Left forelimb (tissue), 1 donor: ENCODE results near the gene KLF15.

ENCODE experiments used
- DNase-seq: peaks from one replicate; pipeline ENCODE4 v3.0.0-alpha.2; 2018; ENCODE audit warnings: low spot score

KLF15 gene

GRCh38 chr3:126360714-126361060, 3.5 kb upstream of the KLF15 start:
- DNase-seq: no peak

GRCh38 chr3:126360046-126360713, 3.0 kb upstream of the KLF15 start:
- DNase-seq: no peak

DNA sequence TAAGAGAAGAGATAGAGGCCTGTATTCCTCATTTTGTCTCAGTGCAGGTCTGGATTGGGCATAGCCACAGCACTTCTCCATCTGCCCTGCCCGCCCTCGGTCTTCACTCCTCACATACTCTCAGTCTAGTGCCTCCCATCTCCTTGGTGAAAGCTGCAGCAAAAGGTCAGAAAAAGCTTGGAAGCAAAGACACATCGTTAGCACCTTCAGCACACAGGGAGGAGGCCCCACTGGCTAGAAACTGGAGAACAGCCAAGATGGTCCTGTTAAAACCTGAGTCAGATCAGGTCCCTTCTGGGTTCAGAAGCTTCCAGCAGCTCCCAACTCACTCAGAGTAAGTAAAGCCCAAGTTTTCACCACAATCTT, 1.6 kb upstream of the KLF15 start:
- DNase-seq: no peak

GRCh38 chr3:126358038-126358815, 1.0 kb upstream of the KLF15 start:
- no peak for DNase-seq

DNA sequence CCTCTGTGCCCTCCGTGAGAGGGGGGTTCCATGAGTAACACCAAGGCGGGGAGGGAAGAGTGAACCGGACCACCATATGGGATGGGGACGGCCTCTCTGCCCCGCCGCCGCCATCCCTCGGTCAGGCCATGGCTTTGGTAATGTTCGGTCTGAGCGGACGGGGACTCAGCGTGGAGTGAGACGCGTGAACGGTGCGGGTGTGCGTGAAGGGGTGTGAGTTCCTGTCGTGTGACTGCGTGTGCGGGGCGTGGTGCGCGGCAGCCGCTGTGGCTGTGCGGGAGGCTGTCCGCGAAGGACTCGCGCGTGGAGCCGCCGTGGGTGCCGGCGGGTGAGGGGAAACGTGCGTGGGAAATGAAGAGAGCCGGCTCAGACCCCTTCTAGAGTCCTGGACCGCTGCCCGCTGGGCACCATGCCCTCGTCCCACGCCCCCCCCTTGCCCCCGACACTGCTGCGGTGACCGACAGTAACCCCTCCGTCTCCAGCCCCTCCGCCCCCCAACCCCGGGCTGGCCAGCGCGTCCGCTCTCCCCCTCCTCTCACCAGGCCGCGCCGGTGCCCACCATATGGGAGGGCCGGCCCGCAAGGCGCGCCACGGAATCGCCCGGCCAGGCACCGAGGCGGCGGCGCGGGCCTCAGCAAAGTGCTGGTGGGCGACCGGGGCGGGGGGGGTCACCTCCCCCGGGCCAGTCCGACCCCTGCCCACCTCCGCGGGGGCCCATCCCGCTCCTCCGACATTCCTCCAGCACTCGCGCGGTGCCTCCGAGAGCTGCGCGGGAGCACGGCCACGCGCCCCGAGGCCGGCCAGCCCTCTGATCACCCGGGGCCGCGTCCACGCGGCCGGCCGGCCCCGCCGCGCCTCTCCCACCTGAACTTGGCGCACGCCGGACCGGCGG, 589 bp downstream of the KLF15 start:
- no peak for DNase-seq

DNA sequence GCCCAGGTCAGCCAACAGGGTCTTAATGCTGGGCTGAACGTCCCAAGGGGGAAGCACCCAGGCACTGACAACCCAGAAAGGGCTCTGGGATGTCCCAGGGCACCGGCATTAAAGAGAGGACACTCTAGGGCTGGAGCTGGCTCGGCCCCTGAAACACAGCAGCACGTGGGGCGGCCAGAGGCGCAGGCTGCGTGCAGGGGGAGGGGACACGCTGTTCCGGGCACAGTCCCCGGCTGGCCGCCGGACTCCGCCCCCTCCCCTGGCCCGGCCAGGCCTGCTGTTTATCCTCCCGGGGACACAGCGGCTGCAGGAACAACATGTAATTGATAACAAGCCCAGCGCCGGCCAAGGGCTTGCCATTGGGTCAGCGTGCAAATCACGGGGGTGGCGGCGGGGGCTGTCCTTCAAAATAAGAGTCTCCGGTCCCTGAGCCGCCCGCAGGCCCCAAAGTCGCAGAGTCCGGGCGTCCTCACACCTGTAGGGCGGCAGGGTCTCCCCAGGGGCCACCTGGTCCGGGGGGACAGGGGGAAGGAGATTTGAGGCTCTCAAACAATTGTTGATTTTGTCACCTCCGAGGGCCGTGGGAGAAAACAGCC, 1.3 kb downstream of the KLF15 start:
- peak; percentile 87 for DNase-seq

GRCh38 chr3:126355251-126355650, 2.0 kb downstream of the KLF15 start:
- no peak for DNase-seq

DNA sequence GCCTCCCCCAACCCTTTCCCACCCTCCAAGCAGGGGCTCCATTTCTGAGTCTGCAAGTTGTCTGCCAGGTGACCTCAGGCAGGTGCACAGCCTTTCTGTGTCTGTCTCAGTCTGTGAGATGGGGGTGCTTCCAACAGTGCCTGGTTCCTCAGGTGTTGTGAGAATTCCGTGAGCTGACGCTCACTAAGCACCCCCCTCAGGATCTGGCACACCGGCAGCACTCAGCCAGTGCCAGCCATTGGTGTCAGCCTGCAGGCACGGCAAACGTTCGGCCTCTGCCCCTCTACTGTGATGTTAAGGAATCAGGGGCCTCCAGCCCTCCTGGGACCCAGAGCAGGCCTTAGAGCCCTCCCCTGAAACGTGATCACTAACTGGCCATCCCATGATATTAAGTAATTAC, 2.4 kb downstream of the KLF15 start:
- DNase-seq: no peak

- no peak for DNase-seq
Observed at GRCh38 chr3:126353694-126354321, 3.4 kb downstream of the KLF15 start.

DNA sequence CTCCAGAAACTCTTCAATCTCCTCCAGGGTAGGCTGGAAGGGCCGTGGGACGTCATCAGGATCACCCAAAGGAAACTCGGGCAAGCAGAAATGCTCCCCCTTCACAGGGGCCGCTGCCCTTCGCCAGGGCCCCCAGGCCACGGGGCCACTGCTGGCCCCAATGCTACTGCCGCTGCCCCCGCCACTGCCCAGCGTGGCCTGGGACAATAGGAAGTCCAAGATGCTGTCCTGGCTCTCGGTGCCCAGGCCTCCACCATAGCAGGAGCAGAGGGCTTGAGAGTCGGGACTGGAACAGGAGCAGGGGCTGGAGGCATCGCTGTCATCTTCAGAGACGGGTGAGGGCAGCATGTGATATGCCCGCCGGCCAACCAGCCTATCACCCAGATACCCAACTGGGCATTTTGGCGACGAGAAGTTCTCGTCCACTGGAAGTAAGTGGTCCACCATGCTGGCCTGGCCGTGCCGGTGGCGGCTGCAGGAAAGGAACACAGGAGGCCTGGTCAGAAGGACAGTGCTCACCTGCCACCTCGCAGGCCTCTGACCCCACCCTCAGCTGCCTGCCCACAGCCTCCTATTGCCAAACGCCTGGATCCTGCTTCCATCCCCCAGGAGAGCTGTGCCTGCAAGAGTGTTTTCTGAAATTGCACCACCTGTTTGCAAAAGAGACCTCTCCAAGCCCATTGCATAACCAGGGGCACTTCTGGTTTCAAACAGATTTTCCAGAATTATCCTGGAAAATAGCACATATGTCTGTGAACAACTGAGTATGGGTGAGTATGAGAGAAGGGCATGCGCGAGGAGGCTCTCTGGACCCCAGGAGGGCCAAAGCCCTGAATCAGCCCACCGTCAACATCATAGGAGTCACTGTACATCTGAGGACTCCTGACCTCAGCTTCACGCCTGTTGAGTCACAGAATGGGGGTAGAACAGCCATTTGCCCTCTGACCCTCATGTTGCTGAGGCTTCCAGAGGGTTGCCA, 4.4 kb downstream of the KLF15 start:
- DNase-seq: no peak

- DNase-seq: no peak
Observed at GRCh38 chr3:126351771-126352475, 5.3 kb downstream of the KLF15 start.

GRCh38 chr3:126351086-126351770, 6.0 kb downstream of the KLF15 start:
- DNase-seq: no peak

DNA sequence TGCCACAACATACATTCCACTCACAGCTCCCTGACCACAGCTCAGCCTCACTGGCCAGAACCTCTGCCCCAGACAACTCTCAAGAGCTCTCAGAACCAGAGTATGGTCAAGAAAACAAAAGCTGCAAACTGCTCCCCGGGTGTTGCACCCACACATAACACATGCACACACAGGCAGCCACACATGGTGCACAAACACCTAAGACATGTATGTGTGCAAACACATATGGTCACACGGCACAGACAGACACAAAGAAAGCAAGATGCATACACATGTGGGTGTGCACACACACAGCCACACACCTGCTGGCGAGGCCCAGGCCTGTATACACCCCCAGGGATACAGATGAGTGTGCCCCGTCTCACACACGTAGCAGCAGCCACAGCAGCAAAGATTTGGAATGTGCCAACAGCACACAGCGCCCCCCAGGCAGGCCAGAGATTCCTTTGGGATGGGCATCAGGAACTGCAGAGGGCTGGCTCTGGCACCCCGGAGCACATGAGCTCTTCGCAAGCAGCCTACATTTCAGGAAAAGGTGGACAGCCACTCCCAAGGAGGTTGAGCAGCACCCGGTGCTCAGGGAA, 6.6 kb downstream of the KLF15 start:
- no peak for DNase-seq

DNA sequence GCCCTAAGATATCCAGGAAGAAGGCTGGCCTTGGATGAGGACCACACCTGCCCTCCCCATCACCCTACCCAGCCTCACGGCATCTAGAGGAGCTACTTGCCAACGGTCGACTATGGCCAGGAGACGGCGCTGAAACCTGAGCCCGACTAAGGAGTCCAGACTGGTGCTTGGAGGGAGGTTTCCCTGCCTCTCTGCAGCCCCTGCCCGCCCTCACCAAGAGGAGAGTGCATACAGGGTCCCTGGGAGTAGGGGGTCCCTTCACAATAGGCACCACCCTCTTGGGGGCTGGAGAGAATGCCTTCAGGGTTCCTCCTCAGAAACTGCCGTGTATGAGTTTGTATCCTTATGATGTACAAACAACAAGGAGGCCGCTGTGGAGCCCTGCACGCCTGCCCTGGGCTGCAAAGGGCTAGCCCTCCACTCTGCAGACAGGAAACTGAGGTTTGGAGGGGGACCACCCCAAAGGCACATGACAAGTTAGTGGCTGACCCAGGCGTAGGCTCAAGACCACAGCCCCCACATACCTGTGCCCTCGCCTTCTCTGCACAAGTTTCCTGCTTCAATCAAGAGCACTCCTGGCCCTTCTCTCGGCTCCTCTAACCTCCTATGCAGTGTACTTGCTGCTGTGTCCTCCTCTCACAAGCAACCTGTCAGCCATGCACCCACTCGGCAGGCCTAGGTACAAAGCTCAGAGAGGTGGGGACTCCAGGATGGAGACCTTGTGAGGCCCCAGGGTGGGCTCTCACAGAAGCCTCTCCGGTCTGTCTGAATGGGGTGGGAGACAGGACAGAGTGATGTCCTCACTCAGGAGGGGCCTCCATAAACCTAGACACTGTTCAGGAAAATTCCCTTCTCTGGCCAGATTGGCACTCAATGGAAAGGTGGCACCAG, 7.4 kb downstream of the KLF15 start:
- no peak for DNase-seq

GRCh38 chr3:126349071-126349470, 8.1 kb downstream of the KLF15 start:
- DNase-seq: no peak

DNA sequence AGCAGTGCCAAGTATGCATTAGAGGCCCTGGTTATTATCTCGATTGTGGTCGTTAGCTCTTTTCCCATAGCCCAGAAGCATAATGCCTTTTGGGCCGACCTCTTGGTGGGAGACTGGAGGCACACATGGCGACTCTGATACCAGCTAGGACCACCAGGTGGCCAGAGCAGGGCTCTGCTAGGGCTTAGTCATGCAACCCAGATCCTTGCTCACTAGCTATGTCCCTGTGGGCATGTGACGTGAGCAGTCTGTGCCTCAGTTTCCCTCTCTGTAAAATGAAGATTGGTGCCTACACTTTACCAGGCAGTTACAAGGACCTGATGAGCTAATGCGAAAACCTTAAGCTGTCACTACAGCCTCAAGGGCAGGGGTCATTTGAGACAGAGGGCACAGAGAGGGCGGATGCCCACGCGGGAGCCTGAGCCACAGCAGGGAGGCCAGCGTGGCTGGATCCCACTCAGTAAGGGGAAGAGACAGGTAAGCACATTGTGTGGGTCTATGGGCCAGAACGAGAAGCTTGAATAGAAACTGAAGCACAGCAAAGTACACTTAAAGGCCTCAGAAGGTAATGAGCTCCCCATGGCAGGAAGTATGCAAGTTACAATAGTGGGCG, 8.8 kb downstream of the KLF15 start:
- DNase-seq: no peak

DNA sequence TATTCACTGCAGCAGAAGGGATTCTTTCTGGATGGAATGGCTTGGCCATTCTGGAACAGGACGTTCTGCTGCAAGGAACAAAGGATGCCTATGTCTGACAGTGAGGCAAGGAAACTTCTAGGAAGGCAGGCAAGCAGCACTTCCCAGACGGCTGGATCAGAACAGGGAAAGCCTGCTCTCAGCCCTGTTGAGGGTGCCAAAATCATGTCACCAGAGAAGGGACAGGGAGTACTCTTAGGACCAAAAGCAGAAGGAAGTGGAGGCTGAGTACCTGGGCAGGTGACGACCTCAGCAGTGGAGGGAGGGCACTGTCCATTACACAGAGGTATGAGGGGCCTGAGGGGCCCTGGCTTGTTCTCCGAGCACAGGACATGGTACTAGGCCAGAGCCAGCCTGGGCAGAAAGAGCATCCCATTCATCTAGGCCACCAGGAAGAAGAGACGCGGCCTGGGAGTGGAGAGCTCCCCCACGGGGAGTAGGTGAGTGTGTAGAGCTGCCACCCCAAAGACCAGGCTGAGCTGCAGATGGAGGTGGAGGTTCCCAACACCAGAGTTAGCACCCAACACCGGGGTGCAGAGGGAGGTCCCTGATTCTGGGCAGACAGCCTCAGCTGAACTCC, 9.6 kb downstream of the KLF15 start:
- DNase-seq: peak; percentile 17
